ENCODE results near the gene BAAT.

DNA sequence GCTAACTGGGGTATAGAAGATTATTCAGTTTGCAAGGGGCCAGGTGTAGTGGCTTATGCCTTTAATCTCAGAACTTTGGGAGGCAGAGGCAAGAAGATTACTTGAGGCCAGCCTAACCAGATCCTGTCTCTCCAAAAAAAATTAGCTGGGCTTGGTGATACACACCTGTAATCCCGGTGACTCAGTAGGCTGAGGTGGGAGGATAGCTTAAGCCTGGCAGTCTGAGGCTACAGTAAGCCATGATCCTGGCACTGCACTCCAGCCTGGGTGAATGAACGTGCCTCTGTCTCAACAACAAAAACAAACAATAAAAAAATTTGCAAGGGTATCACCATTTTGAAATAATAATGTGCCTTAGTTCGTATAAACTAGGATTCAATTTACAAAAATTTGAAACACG, 51.3 kb downstream of the BAAT start:
- TF ChIP-seq, protein P1, sequence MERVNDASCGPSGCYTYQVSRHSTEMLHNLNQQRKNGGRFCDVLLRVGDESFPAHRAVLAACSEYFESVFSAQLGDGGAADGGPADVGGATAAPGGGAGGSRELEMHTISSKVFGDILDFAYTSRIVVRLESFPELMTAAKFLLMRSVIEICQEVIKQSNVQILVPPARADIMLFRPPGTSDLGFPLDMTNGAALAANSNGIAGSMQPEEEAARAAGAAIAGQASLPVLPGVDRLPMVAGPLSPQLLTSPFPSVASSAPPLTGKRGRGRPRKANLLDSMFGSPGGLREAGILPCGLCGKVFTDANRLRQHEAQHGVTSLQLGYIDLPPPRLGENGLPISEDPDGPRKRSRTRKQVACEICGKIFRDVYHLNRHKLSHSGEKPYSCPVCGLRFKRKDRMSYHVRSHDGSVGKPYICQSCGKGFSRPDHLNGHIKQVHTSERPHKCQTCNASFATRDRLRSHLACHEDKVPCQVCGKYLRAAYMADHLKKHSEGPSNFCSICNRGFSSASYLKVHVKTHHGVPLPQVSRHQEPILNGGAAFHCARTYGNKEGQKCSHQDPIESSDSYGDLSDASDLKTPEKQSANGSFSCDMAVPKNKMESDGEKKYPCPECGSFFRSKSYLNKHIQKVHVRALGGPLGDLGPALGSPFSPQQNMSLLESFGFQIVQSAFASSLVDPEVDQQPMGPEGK (CRISPR knock-in tag; IDR thresholded peaks at IDR 0.05; ENCODE audit: borderline replicate concordance), result no peak
- TF ChIP-seq BACH2 (CRISPR knock-in tag; IDR thresholded peaks at IDR 0.05; ENCODE audit: borderline replicate concordance) (no peak), ZNF565 (CRISPR knock-in tag; conservative IDR thresholded peaks at IDR 0.05; ENCODE audit: low read depth) (no peak), ZFP30 (CRISPR knock-in tag; IDR thresholded peaks at IDR 0.05) (no peak), PPARA (CRISPR knock-in tag; IDR thresholded peaks at IDR 0.05; ENCODE audit: borderline replicate concordance) (no peak)
- TF ChIP-seq, protein P2, sequence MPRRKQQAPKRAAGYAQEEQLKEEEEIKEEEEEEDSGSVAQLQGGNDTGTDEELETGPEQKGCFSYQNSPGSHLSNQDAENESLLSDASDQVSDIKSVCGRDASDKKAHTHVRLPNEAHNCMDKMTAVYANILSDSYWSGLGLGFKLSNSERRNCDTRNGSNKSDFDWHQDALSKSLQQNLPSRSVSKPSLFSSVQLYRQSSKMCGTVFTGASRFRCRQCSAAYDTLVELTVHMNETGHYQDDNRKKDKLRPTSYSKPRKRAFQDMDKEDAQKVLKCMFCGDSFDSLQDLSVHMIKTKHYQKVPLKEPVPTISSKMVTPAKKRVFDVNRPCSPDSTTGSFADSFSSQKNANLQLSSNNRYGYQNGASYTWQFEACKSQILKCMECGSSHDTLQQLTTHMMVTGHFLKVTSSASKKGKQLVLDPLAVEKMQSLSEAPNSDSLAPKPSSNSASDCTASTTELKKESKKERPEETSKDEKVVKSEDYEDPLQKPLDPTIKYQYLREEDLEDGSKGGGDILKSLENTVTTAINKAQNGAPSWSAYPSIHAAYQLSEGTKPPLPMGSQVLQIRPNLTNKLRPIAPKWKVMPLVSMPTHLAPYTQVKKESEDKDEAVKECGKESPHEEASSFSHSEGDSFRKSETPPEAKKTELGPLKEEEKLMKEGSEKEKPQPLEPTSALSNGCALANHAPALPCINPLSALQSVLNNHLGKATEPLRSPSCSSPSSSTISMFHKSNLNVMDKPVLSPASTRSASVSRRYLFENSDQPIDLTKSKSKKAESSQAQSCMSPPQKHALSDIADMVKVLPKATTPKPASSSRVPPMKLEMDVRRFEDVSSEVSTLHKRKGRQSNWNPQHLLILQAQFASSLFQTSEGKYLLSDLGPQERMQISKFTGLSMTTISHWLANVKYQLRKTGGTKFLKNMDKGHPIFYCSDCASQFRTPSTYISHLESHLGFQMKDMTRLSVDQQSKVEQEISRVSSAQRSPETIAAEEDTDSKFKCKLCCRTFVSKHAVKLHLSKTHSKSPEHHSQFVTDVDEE (CRISPR knock-in tag; IDR thresholded peaks at IDR 0.05), result no peak
